RPMI8226 (cell line): ENCODE results near the gene FBXO17.

Experiments
- DNase-seq: peaks from one replicate; pipeline ENCODE4 v3.0.0-alpha.2; 2015

Gene FBXO17

GRCh38 chr19:38915329-38916321, 59.9 kb downstream of the FBXO17 start:
- no peak for DNase-seq

DNA sequence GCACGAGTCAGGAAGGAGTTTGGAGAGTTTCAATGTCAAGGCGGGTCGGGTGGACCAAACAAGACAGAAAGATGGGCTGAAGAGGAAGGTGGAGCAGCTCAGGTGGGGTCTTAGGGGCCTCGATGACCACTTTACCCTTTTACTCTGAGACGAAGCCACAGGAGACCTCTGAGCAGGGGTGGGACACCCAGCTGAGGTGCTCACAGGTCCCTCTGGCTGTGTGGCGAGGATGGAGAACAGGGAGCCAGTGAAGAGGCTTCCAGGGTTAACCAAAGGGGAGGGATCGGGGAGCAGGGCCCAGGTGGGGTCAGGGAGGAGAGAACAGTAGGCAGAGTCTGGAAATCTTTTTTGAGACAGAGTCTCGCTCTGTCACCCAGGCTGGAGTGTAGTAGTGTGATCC, 61.6 kb downstream of the FBXO17 start:
- no peak for DNase-seq

- DNase-seq = peak; percentile 8
Measured at GRCh38 chr19:38912600-38913514, 62.7 kb downstream of the FBXO17 start.

GRCh38 chr19:38911388-38912001, 64.0 kb downstream of the FBXO17 start:
- no peak for DNase-seq

DNA sequence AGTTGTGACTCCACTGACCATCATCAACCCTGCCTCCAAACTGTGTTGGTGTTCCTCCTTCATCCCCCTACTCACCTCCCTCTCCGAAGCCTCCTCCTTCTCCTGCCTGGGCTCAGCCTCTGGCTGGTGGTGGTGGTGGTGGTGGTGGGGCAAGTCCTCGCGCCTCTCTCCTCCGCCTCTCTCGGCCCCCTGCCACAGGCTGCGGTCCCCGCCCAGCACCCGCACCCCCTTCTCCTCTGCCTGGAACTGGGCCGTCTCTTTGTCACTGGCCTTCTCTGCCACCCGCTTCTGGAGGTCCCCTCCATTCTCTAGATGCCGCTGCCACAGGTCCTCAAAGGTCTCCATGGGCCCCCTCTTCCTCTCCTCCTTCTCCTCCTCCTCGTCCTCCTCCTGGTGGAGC, 65.1 kb downstream of the FBXO17 start:
- DNase-seq = no peak

GRCh38 chr19:38908911-38909310, 66.6 kb downstream of the FBXO17 start:
- DNase-seq = no peak

DNA sequence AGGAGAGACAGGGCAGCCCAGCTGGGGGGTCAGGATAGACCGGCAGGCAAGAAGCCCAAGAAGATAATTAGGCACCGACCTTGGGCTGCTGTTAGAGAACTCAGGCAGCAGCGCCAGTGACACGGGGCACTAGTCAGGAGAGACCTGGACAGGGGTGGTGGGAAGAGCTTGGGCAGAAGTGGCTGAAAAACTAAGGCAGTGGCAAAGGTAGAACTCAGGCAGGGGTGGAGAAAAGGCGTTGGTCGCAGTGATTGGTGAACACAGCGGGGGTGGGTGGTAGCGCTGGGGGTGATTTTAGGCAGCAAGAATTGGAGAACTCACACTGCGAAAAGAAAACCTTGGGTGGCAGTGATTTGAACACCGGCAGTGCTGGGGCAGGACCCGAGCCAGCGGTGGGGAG, 67.9 kb downstream of the FBXO17 start:
- DNase-seq = no peak

DNA sequence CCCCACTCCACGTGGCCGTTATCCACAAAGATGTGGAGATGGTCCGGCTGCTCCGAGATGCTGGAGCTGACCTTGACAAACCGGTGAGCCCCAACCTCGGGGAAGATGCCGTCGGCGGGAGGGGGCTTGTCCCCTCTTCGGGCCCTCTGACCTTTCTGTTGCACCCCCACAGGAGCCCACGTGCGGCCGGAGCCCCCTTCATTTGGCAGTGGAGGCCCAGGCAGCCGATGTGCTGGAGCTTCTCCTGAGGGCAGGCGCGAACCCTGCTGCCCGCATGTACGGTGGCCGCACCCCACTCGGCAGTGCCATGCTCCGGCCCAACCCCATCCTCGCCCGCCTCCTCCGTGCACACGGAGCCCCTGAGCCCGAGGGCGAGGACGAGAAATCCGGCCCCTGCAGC, 68.3 kb downstream of the FBXO17 start:
- DNase-seq = no peak

GRCh38 chr19:38905620-38906019, 69.9 kb downstream of the FBXO17 start:
- DNase-seq = no peak

GRCh38 chr19:38904581-38905539, 70.7 kb downstream of the FBXO17 start:
- no peak for DNase-seq

- no peak for DNase-seq
Measured at GRCh38 chr19:38901683-38902082, 73.9 kb downstream of the FBXO17 start.

DNA sequence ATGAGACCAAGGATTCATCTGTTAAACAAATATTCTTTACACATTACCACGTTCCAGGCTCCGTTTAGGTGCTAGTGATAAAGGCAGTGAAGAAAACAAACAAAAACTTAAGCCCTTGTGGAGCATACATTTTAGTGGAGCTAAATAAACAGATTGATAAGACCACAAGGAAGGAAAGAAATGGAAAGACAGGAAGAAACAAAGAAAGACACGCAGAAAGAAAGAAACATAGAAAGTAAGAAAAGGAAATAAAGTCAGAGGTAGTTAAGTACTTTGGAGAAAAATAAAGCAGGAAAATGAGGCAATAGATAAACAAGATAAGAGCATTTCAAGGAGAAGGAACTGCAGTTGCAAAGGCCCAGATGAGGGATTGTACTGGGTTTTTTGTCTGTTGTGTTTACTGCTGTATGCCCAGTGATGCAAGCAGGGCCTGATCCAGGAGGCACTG, 74.8 kb downstream of the FBXO17 start:
- DNase-seq = no peak

DNA sequence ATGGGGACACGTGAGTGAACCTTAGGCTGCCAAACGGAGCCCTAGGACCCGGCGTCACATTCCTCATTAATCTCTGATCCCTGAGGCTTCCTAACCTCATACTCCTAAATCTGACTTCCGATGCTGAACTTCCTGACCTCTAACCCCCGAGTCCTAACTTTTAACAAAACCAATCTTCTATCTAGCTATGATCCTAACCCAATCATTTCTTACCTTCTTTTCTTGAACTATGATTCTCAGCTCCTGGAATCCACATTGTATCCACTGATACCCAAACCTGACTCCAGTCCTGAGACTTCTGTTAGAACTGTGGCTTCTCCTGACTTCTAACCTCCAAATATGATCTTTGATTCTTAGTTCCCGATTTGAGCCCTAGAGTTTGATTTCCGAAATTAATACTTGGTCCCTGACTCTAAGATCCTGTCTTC, 75.3 kb downstream of the FBXO17 start:
- DNase-seq = no peak

DNA sequence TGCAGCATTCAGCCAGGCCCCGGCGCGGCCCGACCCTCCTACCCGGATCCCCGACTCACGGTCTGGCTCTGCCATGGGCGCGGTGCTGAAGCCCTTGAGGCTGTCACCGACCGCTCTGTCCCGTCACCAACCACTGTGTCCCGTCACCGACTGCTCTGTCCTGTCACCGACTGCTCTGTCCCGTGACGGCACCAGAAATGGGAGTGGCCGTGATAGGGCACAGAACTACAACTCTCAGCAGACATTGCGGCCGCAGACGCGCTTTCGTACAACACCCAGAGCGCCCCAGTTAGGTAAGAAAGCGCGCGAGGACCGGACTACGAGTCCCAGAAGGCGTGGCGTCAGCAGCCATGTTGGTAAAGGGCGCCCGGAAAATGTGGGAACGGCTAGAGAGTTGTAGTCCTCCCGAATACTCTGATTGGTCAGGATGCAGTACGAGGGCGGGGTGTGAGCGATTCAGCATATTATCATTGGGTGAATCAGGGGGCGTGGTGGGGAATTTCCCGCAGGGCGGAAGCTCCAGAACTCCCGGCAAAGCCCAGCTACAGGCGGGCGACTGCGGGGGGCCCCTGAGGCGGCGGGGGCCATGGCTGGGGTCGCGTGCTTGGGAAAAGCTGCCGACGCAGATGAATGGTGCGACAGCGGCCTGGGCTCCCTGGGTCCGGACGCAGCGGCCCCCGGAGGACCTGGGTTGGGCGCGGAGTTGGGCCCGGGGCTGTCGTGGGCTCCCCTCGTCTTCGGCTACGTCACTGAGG, 75.9 kb downstream of the FBXO17 start, which contains the start of the genes NFKBIB and SIRT2:
TSS of gene NFKBIB (plus strand) at position 523 of the 755 bp plus-strand sequence. CDS start at position 587, 64 bp downstream.
TSS of gene SIRT2 (minus strand) at position 172 of the 755 bp plus-strand sequence. CDS start at position 75, 97 bp downstream.
- peak; percentile 98 for DNase-seq

DNA sequence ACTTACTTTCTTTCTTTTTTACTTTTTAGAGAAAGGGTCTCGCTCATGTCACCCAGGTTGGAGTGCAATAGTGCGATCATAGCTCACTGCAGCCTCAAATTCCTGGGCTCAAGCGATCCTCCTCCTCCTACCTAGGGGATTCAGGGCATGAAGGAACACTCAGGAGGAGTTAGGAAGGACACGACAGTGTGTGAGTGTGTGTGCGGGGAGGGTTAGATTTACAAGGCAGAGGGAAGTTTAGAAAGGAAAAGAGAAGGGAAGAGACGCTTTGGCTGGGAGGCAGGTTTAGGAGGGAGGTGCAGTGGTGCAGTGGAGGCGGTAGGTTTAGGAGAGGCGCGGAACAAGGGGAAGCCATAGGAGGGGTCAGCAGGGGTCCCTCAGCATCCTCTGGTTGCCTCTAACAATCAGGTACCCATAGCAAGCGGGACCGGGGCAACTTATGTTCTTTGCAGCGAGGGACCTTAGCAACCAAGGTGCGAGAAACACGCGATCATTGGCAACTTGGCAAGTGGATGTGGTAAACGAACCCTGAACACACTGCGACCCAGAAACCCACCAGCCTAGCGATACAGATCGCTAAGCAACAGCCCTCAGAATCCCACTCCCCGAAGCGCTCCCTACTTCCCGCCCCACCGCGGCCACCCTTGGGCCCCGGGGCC, 76.6 kb downstream of the FBXO17 start:
- peak; percentile 12 for DNase-seq

DNA sequence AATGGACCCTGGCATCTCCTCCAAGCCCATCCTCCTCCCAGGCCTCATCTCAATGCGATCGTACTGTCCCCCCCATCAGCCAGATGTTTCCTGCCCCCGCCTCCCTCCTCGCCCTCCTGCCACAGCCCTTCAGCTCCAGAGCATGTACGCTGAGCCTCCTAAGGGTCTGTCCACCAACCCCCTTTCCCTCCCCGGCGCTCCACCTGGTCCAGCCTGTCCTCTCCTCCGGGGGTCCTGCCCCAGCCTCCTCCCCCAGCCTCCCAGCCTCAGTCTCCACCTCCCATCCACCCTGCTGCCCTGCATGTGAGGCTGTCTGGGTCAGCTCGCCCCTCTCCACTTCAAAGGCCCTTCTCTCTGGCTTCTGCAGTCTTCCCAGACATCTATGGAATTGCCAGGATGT, 80.6 kb downstream of the FBXO17 start:
- no peak for DNase-seq

GRCh38 chr19:38893341-38893771, 82.2 kb downstream of the FBXO17 start:
- no peak for DNase-seq

DNA sequence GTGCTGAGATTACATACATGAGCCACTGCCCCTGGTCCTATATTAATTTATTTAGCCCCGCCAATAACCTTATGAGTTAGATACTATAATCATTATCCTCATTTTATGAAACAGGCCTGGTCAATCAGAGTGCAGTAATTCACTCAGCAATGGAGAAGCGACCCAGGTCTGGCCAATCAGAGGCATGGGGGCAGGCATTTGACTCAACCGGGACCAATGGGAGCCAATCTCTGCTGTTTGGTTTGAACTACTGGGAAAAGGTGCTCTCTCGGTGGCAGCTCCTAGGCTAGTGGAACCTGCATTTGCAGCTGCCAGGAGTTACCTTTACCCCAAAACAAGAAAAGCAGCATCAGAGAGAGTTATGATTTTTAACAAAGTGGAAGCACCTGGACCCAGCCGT, 82.7 kb downstream of the FBXO17 start:
- DNase-seq = no peak

DNA sequence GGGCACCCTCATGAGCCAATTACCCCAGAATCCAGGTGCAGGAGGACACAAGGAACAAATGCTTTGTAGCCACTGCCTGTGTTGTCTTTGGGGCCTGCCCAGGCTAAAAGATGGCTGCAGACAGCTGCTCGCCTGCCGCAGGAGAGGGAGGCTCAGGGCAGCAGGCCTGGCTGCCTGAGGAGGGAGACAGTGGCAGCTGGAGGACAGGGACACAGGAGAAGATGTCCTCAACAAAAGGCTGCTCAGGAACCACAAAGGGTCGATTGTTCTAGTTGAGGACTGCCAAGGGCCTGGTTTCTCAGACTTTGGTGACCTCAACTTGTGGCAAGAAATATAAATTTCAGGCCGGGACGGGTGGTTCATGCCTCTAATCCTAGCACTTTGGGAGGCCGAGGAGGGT, 83.8 kb downstream of the FBXO17 start:
- DNase-seq = no peak
